ENCODE measurements around the gene IGF1R. TPM values are rescaled to one million over a fixed set of nuclear protein-coding genes. Genes with fewer than 3 reads are reported as not detected.

The IGF1R gene
- total RNA-seq, 1 experiment from 2014 or later: 16.3 TPM

DNA sequence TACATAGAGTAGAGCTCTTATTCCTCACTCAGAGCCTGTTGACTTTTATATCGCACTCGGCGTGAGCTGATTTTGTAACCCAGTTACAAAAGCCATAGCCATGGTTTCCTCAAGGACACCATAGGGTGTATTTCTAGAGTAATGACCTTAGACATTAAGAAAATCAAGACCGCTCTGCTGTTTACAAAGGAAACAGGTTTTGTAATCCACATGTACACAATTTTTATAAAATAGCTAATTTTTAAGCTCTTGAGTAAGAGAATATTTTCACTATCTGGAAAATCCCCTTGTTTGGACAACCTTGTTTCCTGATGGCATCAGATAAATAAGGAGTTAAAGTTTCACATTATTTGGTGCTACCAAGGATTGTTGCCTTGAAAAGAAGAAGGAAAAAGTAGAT lies 254.6 kb downstream of the IGF1R start:
- H3K27ac ChIP-seq (ENCODE audit: low read depth, low read length): no peak overlapping the region
- no peaks in the 10 kb centered on the region for H3K9me2 ChIP-seq (ENCODE audit: insufficient read depth)
- ChIA-PET CTCF (no interaction called here), RAD21 (ENCODE audit: low non-redundant PET in 1 of 2, low total read pairs in 2 of 2, uncharacterized antibody in 2 of 2, unreplicated experiment in 2 of 2) (no interaction called here), POLR2A (no interaction called here)
- H3K27me3 ChIP-seq (ENCODE audit: insufficient read depth, low read length): no peaks in the 10 kb centered on the region
- H3K36me3 ChIP-seq (ENCODE audit: control insufficient read depth in 1 of 2, insufficient read depth in 2 of 2, low read length in 2 of 2): no peaks in the 10 kb centered on the region
- intact Hi-C loops (cut with micrococcal nuclease): loop anchor here (5.0 to 10.0 kb wide), 2 partner anchors 152 to 461 kb away; no protein-coding TSS in a partner anchor
- ATAC-seq: no peak
- H3K9me3 ChIP-seq (ENCODE audit: control insufficient read depth in 1 of 2, insufficient read depth in 1 of 2, low read depth in 1 of 2, low read length in 2 of 2): no peaks in the 10 kb centered on the region
- H2AFZ ChIP-seq (ENCODE audit: low read depth, low read length, poor library complexity, severe bottlenecking): no peak overlapping the region
- H4K20me1 ChIP-seq (ENCODE audit: insufficient read depth): no peaks in the 10 kb centered on the region
- no TSS peak for BruUV-seq (replicated peaks)
- TF ChIP-seq JUND (IDR thresholded peaks at IDR 0.05) (no peak), RAD21 (IDR thresholded peaks at IDR 0.05; ENCODE audit: low read depth) (no peak), CEBPB (IDR thresholded peaks at IDR 0.05; ENCODE audit: low read depth) (no peak), EZH2 (IDR thresholded peaks at IDR 0.05) (no peak), SRF (IDR thresholded peaks at IDR 0.05; ENCODE audit: low read depth) (no peak), TCF7L2 (IDR thresholded peaks at IDR 0.05; ENCODE audit: borderline replicate concordance, extremely low read depth, insufficient read depth, insufficient read length) (no peak), SP1 (IDR thresholded peaks at IDR 0.05; ENCODE audit: low read depth) (no peak), CBX3 (IDR thresholded peaks at IDR 0.05; ENCODE audit: low read depth) (no peak), ZNF274 (IDR thresholded peaks at IDR 0.05; ENCODE audit: low read depth, low read length) (no peak), EZH2phosphoT487 (IDR thresholded peaks at IDR 0.05; ENCODE audit: borderline replicate concordance) (no peak), FOSL1 (IDR thresholded peaks at IDR 0.05; ENCODE audit: low read depth) (no peak), YY1 (IDR thresholded peaks at IDR 0.05; ENCODE audit: extremely low read depth, insufficient replicate concordance, low read depth, low read length) (no peak), ZFX (IDR thresholded peaks at IDR 0.05) (no peak), EGR1 (IDR thresholded peaks at IDR 0.05; ENCODE audit: low read depth) (no peak), ELF1 (IDR thresholded peaks at IDR 0.05; ENCODE audit: borderline replicate concordance, low read depth) (no peak), POLR2AphosphoS5 (IDR thresholded peaks at IDR 0.05; ENCODE audit: low read depth, low read length) (no peak)
- TF ChIP-seq, protein P1, sequence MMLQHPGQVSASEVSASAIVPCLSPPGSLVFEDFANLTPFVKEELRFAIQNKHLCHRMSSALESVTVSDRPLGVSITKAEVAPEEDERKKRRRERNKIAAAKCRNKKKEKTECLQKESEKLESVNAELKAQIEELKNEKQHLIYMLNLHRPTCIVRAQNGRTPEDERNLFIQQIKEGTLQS (IDR thresholded peaks at IDR 0.05): no peak
- TF ChIP-seq, protein P2, sequence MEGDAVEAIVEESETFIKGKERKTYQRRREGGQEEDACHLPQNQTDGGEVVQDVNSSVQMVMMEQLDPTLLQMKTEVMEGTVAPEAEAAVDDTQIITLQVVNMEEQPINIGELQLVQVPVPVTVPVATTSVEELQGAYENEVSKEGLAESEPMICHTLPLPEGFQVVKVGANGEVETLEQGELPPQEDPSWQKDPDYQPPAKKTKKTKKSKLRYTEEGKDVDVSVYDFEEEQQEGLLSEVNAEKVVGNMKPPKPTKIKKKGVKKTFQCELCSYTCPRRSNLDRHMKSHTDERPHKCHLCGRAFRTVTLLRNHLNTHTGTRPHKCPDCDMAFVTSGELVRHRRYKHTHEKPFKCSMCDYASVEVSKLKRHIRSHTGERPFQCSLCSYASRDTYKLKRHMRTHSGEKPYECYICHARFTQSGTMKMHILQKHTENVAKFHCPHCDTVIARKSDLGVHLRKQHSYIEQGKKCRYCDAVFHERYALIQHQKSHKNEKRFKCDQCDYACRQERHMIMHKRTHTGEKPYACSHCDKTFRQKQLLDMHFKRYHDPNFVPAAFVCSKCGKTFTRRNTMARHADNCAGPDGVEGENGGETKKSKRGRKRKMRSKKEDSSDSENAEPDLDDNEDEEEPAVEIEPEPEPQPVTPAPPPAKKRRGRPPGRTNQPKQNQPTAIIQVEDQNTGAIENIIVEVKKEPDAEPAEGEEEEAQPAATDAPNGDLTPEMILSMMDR (IDR thresholded peaks at IDR 0.05 in 2 of 3, conservative IDR thresholded peaks at IDR 0.05 in 1 of 3; ENCODE audit: borderline replicate concordance in 1 of 3, insufficient read depth in 1 of 3, low read depth in 2 of 3, low read length in 2 of 3): no peak
- TF ChIP-seq, protein P3, sequence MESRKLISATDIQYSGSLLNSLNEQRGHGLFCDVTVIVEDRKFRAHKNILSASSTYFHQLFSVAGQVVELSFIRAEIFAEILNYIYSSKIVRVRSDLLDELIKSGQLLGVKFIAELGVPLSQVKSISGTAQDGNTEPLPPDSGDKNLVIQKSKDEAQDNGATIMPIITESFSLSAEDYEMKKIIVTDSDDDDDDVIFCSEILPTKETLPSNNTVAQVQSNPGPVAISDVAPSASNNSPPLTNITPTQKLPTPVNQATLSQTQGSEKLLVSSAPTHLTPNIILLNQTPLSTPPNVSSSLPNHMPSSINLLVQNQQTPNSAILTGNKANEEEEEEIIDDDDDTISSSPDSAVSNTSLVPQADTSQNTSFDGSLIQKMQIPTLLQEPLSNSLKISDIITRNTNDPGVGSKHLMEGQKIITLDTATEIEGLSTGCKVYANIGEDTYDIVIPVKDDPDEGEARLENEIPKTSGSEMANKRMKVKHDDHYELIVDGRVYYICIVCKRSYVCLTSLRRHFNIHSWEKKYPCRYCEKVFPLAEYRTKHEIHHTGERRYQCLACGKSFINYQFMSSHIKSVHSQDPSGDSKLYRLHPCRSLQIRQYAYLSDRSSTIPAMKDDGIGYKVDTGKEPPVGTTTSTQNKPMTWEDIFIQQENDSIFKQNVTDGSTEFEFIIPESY (IDR thresholded peaks at IDR 0.05; ENCODE audit: extremely low read depth, insufficient replicate concordance, low read length): no peak
- peaks cover 4 to 15% of the 10 kb centered on the region in 2 experiments for H3K4me1 ChIP-seq (ENCODE audit: control insufficient read depth in 1 of 2, insufficient read depth in 2 of 2, low read length in 2 of 2)
- no peaks in the 10 kb centered on the region for H3K79me2 ChIP-seq (ENCODE audit: insufficient read depth, low read length)
- no peak overlapping the region for H3K9ac ChIP-seq (ENCODE audit: low read length)
- no peak for DNase-seq (ENCODE audit: low read depth, low spot score)
- no peak overlapping the region for H3K4me3 ChIP-seq (replicated peaks in 1 of 2; ENCODE audit: low read depth in 1 of 2, low read length in 2 of 2)
- H3K4me2 ChIP-seq (ENCODE audit: low read length): no peak overlapping the region
